ENCODE data around the gene SRGAP2B.
"Not testable (repeated sequence)": the region's sequence is repeated elsewhere in the genome, so short reads cannot be mapped to it uniquely, and the experiment has no call there.

SRGAP2B gene

DNA sequence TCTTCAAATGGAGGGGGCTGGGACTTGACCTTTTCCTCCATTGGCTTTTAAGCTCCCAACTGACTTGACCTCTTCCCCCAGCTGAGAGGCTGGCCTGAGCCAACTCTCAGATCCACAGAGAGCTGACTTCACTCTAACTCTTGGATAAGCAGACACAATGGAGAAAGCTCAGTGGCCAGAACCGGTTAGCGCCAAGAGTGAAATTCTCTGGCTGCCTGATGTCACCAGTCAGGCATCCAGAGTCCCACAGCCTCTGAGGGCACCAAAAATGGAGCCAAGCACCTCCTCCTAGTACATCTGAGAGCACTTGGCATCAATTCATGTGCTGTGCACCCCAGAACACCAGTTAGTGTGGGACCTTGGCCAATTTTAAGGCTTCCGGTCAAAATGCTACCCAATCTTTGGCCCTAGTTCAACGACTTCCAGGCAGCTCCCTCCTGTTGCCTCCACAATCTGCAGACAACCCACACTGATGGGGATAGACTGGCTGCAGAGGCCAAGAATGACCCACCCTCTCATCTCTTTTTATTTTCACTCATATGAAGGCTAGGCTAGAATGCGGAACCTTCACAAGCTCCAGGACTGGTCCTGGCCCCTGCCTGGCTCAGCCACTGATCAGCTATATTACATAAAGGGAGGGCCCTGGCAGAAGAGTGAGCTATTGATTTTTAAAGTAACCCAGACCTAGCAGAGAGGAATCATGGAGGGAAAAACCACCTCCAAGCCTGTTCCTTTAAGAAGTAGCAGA, 200.5 kb downstream of the SRGAP2B start:
- DNase-seq (ENCODE audit: low read depth), result not testable (repeated sequence)

DNA sequence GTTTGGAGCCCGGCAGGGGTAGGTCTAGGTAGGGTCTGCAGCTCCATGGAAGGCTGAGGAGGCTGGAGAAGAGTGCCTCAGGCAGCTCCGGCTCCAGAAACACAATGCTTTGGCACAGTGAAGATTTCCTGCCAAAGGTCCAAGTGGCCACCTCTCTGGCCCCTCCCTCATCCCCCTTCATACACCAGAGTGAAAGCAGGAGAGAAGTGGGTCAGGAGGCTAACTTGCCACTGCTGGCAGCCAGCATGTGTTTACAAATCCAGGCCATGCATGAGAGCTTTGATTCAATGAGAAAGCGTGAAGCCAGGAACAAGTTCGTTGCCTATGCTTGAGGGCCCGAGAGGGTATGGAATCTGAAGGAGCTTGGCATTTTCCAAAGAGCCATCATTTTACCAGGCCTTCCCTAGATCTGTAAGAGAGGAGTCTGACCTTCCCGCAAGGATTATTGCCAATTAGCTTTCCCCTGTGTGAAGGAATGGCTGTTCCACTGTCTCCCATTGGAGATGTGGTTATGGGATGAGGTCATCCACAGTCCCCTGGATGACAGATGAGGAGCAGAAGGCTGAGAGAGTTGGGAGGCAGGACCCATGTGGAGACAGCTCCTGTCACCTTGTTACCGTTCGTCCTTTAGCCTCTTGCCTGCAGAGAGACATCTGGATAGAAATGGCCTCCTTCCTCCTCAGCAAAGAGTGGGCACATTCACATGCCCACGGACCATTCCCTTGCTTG, 201.3 kb downstream of the SRGAP2B start:
- DNase-seq (ENCODE audit: low read depth), result not testable (repeated sequence)

DNA sequence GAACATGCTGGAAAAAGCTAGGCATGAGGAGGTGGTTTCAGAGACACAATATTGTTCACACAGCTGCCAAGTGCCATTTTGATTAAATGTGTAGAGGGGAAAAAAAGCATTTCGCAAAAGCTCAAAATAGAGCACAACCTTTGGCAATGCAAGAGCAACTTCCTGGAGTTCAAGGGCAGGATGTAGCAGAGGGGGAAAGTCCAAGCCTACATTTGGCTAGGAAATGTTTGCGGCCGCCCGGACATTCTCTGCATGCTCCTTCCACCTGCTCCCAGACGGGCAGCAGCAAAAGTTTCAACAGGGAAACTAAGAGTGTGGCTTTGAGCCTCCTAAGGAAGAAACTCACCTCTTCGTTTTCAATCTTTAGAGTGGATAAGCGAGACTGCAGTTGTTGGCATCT, 202.1 kb downstream of the SRGAP2B start:
- not testable (repeated sequence) for DNase-seq (ENCODE audit: low read depth)

DNA sequence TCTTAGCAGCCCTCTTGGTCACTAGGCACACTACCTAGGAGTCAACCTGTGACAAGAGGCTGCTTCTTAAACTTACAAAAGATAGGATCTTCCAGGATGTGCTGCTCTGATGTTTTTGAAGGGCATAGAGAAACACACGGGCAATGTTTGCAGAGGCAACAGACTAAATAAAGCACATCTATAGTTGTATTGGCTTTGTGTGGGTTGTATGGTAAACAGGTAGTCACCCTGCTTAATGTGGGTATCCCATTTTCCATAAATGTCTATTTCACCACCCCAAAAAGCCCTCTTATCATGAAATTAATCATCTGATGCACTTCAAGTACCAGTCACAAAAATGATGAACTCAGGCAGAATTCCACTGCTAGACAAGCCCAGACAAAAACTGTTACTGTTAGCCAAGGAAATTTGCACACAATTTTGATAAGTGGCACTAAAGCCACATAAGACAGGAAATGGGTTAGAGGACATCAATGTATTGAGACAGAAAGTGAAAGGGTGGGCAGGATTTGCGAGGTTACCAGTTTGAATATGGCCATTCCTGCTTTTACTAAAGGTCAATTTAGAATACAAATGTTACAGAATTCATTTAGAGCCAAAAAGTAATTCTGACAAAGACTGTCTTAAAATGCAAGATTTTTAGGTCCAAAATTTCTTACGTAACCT, 205.5 kb downstream of the SRGAP2B start:
- DNase-seq (ENCODE audit: low read depth), result not testable (repeated sequence)

DNA sequence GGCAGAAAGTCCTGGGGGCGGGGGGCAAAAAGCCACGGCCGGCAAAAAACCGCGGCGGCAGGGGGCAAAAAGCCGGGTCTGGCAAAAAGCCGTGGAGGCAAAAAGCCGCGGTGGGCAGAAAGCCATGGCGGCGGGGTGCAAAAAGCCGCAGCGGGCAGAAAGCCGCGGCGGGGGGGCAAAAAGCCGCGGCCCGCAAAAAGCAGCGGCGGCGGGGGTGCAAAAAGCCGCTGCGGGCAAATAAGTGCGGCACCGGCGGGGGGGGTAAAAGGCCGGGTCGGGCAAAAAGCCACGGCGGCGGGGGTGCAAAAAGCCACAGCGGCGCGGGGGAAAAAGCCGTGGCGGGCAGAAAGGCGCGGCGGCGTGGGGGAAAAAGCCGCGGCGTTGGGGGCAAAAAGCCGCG, 212.1 kb downstream of the SRGAP2B start:
- not testable (repeated sequence) for DNase-seq (ENCODE audit: low read depth)

DNA sequence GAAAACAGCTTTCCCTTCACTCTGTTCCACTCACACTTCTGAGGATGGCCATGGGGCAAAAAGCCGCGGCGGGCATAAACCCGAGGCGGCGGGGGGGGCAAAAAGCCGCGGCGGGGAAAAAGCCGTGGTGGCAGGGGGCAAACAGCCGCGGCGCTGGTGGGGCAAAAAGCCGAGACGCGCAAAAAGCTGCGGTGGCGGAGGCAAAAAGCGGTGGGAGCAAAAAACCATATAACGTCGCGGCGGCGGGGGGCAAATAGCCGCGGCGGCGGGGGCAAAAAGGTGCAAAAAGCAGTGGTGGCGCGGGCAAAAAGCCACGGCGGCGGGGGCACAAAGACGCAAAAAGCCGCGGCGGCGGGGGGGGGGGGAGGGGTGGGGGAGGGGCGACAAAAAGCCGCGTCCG, 212.8 kb downstream of the SRGAP2B start:
- not testable (repeated sequence) for DNase-seq (ENCODE audit: low read depth)

DNA sequence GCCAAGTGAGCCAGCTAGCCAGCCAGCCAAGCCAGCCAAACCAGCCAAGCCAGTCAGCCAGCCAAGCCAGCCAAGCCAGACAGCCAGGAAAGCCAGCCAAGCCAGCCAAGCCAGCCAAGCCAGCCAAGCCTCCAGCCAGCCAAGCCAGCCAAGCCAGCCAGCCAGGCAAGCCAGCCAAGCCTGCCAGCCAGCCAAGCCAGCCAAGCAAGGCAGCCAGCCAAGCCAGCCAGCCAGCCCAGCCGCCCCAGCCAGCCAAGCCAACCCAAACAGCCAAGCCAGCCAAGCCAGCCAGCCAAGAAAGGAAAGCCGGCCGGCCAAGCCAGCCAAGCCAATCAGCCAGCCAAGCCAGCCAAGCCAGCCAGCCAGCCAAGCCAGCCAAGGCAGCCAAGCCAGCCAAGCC, 236.5 kb downstream of the SRGAP2B start:
- not testable (repeated sequence) for DNase-seq (ENCODE audit: low read depth)
